GM18858 (cell line): Measurements from ENCODE around the gene LRRC1.

Experiments
- ATAC-seq: cut with Tn5 transposase; IDR thresholded peaks from one replicate; pipeline ENCODE4 v1.9.1; 2021; ENCODE audit not compliant: unreplicated experiment

LRRC1 gene

GRCh38 chr6:53878808-53879207 lies 84.0 kb downstream of the LRRC1 start:
- no peak for ATAC-seq

GRCh38 chr6:53879608-53880007 lies 84.8 kb downstream of the LRRC1 start:
- no peak for ATAC-seq

- no peak for ATAC-seq
These were observed 92.5 kb downstream of the LRRC1 start for GRCh38 chr6:53887316-53887715.

GRCh38 chr6:53888931-53889330 lies 94.1 kb downstream of the LRRC1 start:
- ATAC-seq, result no peak

- ATAC-seq, result no peak
These were observed 94.6 kb downstream of the LRRC1 start for GRCh38 chr6:53889365-53889764.

- peak; percentile 52 for ATAC-seq
These were observed 97.9 kb downstream of the LRRC1 start for GRCh38 chr6:53892707-53893106.

- ATAC-seq, result peak; percentile 79
These were observed 99.3 kb downstream of the LRRC1 start for GRCh38 chr6:53894091-53894490.

- ATAC-seq, result no peak
These were observed 101.4 kb downstream of the LRRC1 start for GRCh38 chr6:53896196-53896595.

GRCh38 chr6:53898026-53898795 lies 103.4 kb downstream of the LRRC1 start:
- ATAC-seq, result no peak

- no peak for ATAC-seq
These were observed 104.7 kb downstream of the LRRC1 start for GRCh38 chr6:53899512-53899911.

- ATAC-seq, result no peak
These were observed 108.6 kb downstream of the LRRC1 start for GRCh38 chr6:53903357-53903756.

GRCh38 chr6:53906103-53906502 lies 111.3 kb downstream of the LRRC1 start:
- no peak for ATAC-seq

- ATAC-seq, result no peak
These were observed 112.0 kb downstream of the LRRC1 start for GRCh38 chr6:53906842-53907241.

GRCh38 chr6:53910834-53911233 lies 116.0 kb downstream of the LRRC1 start:
- ATAC-seq, result no peak

- no peak for ATAC-seq
These were observed 117.9 kb downstream of the LRRC1 start for GRCh38 chr6:53912661-53913060.

GRCh38 chr6:53913286-53913685 lies 118.5 kb downstream of the LRRC1 start:
- ATAC-seq, result no peak

- no peak for ATAC-seq
These were observed 120.4 kb downstream of the LRRC1 start for GRCh38 chr6:53915026-53915691.

- peak; percentile 36 for ATAC-seq
These were observed 122.1 kb downstream of the LRRC1 start for GRCh38 chr6:53916804-53917463.

GRCh38 chr6:53917464-53917842 lies 122.6 kb downstream of the LRRC1 start:
- peak; percentile 51 for ATAC-seq

GRCh38 chr6:53918854-53919510 lies 124.2 kb downstream of the LRRC1 start:
- ATAC-seq, result no peak

- no peak for ATAC-seq
These were observed 125.1 kb downstream of the LRRC1 start for GRCh38 chr6:53919881-53920360.
